Retinal pigment epithelial cell (primary cell): Measurements from ENCODE around the gene SPRY2.

Source experiments
- DNase-seq: peaks from one replicate; pipeline ENCODE4 v3.0.0-alpha.2; 2010; ENCODE audit warnings: low read depth
- H3K4me3 ChIP-seq: 2 replicates; pipeline ENCODE4 v1.5.1; 2011; ENCODE audit warnings: mild to moderate bottlenecking, low read length, control low read depth, moderate library complexity
- CTCF ChIP-seq: conservative IDR thresholded peaks from 2 replicates; pipeline ENCODE4 v1.5.1; 2011; ENCODE audit warnings: low read depth, low read length, control low read depth, inconsistent platforms

Gene SPRY2

DNA sequence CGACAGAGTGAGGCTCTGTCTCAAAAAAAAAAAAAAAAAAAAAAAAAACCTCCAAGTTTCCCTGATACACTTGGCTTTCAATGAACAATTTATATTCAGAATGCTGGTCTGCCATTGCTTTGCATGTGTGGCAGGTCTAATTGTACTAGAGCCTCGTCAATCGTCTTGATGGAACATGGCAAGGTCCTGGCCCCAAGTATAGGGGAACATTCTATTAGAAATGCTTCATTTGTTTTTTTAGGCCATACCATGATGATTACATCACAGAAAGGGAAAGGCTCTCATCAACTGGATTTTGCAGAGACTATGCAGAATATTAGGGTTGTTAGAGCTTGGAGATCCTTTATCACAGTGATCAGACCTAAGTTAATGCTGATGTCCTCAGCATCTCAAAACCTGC is 28.0 kb downstream of the SPRY2 start:
- DNase-seq: no peak
- TF ChIP-seq CTCF: no peak
- no peak overlapping the region for H3K4me3 ChIP-seq

- no peak for DNase-seq
- no peak for TF ChIP-seq CTCF
- H3K4me3 ChIP-seq: no peak overlapping the region
These were observed 28.8 kb downstream of the SPRY2 start for GRCh38 chr13:80312012-80312704.

- TF ChIP-seq CTCF: no peak
- no peak overlapping the region for H3K4me3 ChIP-seq
- DNase-seq: no peak
These were observed 31.0 kb downstream of the SPRY2 start for GRCh38 chr13:80309926-80310325.

GRCh38 chr13:80307401-80307987 is 33.4 kb downstream of the SPRY2 start:
- TF ChIP-seq CTCF: no peak
- no peak for DNase-seq
- H3K4me3 ChIP-seq: no peak overlapping the region

DNA sequence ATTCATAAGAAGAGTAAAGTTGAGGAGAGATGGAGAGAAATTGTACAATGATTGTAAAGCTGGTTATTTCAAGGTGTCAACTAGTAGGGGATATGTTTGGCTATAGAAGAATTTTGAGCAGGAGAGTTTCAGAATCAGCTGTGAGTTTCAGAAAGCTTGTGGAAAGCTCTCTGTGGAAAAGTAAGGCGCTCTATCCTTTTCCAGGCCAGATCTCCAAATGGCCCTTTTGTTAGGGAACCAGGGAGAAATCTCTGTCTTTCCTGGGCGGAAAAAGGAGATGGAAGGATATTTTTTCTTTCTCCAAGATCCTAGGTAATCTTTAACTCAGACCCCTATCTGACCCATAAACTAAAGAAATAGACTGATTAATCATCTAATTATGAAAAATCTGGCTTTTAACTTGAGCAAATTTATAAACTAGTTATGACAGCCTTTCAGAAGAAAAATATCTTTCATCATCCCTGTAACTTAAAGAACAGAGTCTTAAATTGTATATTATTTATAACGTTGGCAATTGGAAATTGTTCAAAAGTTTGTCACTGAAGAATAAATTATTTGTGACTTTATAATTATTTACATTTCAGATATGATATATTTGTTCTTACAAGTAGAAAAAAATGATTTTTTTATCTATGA is 34.5 kb downstream of the SPRY2 start:
- H3K4me3 ChIP-seq: no peak overlapping the region
- TF ChIP-seq CTCF: no peak
- no peak for DNase-seq

DNA sequence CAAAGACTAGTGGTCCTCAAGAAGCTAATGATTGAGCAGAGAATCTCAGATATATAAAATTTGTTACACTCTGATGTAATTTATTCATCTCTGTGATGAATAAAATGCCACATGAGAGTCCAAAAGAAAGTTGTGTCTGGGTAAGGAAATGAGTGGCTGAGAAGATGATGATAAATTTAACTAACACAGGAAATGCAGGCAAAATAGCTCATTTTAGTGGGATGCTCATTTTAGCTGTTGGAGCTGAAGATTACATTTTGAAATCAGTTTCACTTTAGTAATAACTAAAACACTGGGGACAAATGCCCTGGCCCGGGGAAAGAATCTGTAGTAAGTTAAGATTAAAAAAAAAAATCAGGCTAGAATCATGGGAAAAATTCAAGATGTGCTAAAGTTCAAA is 35.2 kb downstream of the SPRY2 start:
- no peak overlapping the region for H3K4me3 ChIP-seq
- TF ChIP-seq CTCF: no peak
- no peak for DNase-seq
